Measurements from ENCODE around the gene RNF38.

DNA sequence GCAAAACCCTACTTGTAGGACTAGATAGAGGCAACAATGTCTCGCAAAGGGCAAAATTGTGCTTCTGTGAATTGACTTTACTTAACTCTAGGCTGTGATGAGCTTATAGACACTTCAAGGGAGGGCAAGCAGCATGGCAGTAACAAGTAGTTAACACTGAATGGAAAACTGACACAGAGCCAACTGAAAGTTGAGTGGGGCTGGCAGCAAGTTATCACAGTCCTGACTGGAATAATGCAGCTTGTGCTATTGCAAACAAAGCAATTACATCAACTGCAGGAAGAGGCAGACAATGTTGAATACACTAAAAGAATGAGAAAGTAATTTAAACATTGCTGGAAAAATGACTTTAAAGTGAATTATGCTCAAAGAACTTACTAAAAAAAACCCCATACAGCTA lies 62.2 kb downstream of the RNF38 start:
- TF ChIP-seq, protein P1, sequence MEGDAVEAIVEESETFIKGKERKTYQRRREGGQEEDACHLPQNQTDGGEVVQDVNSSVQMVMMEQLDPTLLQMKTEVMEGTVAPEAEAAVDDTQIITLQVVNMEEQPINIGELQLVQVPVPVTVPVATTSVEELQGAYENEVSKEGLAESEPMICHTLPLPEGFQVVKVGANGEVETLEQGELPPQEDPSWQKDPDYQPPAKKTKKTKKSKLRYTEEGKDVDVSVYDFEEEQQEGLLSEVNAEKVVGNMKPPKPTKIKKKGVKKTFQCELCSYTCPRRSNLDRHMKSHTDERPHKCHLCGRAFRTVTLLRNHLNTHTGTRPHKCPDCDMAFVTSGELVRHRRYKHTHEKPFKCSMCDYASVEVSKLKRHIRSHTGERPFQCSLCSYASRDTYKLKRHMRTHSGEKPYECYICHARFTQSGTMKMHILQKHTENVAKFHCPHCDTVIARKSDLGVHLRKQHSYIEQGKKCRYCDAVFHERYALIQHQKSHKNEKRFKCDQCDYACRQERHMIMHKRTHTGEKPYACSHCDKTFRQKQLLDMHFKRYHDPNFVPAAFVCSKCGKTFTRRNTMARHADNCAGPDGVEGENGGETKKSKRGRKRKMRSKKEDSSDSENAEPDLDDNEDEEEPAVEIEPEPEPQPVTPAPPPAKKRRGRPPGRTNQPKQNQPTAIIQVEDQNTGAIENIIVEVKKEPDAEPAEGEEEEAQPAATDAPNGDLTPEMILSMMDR (IDR thresholded peaks at IDR 0.05) = no peak
- TF ChIP-seq POLR2AphosphoS5 (IDR thresholded peaks at IDR 0.05) (no peak), POLR2A (IDR thresholded peaks at IDR 0.05) (no peak)
